ENCODE measurements around the gene DCC. TPM values are rescaled to one million over a fixed set of nuclear protein-coding genes. Genes with fewer than 3 reads are reported as not detected.

The DCC gene
- total and polyA plus RNA-seq, 2 of the 8 experiments (the other 6 are each of a cell fraction or from before 2014, with no cell fraction given): 0.14 to 1.4 TPM

GRCh38 chr18:52484977-52485376, 145.0 kb downstream of the DCC start:
- peaks cover 0 to 1% (median 0%) of the 10 kb centered on the region in 4 experiments; a peak in 1 of 7 replicates for H3K27me3 ChIP-seq (replicated peaks in 1 of 4; ENCODE audit: control insufficient read depth in 3 of 4, extremely low read depth in 1 of 4, insufficient read depth in 3 of 4, low read length in 3 of 4)
- no peak for DNase-seq (ENCODE audit: low read depth in 1 of 2, low spot score in 2 of 2)

More at GRCh38 chr18:52484977-52485376, 145.0 kb downstream of the DCC start:
- Histone ChIP-seq H3K4ac (replicated peaks; ENCODE audit: insufficient read length, low read depth, low read length) (no peak overlapping the region), H3K4me1 (replicated peaks in 1 of 4; ENCODE audit: control insufficient read depth in 3 of 4, insufficient read depth in 4 of 4, low read length in 3 of 4) (no peaks in the 10 kb centered on the region), H3K9ac (replicated peaks in 1 of 4; ENCODE audit: extremely low read depth in 1 of 4, low read depth in 3 of 4, low read length in 3 of 4) (no peak overlapping the region), H3K4me3 (ENCODE audit: extremely low read depth in 1 of 4, insufficient read depth in 2 of 4, low read depth in 3 of 4, low read length in 4 of 4) (no peak overlapping the region), H3K9me3 (ENCODE audit: insufficient read depth in 2 of 2, low read depth in 1 of 2, low read length in 1 of 2) (no peaks in the 10 kb centered on the region), H2BK15ac (ENCODE audit: low read length) (no peak overlapping the region), H3K23ac (ENCODE audit: insufficient read length) (no peak overlapping the region), H4K8ac (ENCODE audit: extremely low read depth, insufficient read depth, low read length) (no peak overlapping the region), H3K56ac (replicated peaks; ENCODE audit: insufficient read length, low read depth, low read length) (no peak overlapping the region), H3K79me1 (ENCODE audit: low read depth, low read length) (no peaks in the 10 kb centered on the region), H4K5ac (ENCODE audit: insufficient read length, low read depth, low read length) (no peak overlapping the region), H2AFZ (ENCODE audit: low read length) (no peak overlapping the region), H3K27ac (ENCODE audit: low read depth, low read length) (no peak overlapping the region), H2BK20ac (ENCODE audit: low read length) (no peak overlapping the region), H3K4me2 (ENCODE audit: insufficient read depth in 1 of 2, low read depth in 2 of 2, low read length in 2 of 2) (no peak overlapping the region), H2BK12ac (ENCODE audit: low read depth, low read length) (no peak overlapping the region), H4K91ac (replicated peaks; ENCODE audit: insufficient read length, low read length) (no peak overlapping the region), H3K36me3 (ENCODE audit: control insufficient read depth in 2 of 4, insufficient read depth in 4 of 4, low read length in 3 of 4) (no peaks in the 10 kb centered on the region), H3K23me2 (ENCODE audit: low read depth, low read length) (no peaks in the 10 kb centered on the region), H3K18ac (ENCODE audit: extremely low read depth, low read length) (no peak overlapping the region), H2BK120ac (replicated peaks; ENCODE audit: low read depth, low read length) (no peak overlapping the region), H2AK5ac (ENCODE audit: low read depth, low read length) (no peak overlapping the region), H2BK5ac (ENCODE audit: low read depth, low read length) (no peak overlapping the region), H4K20me1 (replicated peaks in 1 of 2; ENCODE audit: control insufficient read depth in 1 of 2, insufficient read depth in 2 of 2, low read length in 2 of 2) (no peaks in the 10 kb centered on the region), H3K79me2 (ENCODE audit: control insufficient read depth in 1 of 2, insufficient read depth in 2 of 2, low read length in 2 of 2) (no peaks in the 10 kb centered on the region), H3K14ac (ENCODE audit: insufficient read length) (no peak overlapping the region)
- POLR2A ChIA-PET (ENCODE audit: partially characterized antibody): no interaction called here
- TF ChIP-seq YY1 (IDR thresholded peaks at IDR 0.05; ENCODE audit: low read depth, low read length) (no peak), TAF7 (optimal IDR thresholded peaks at IDR 0.05; ENCODE audit: borderline replicate concordance, low read depth, low read length) (no peak), USF2 (IDR thresholded peaks at IDR 0.05; ENCODE audit: low read length) (no peak)
- FAIRE-seq: no peak
- CTCF ChIA-PET (ENCODE audit: partially characterized antibody): no interaction called here
- 98% methylated on average over 2 of the region's 2 CpGs; no CpG with 5 or more reads in 1 of the 2 experiments for WGBS, 2 experiments (ENCODE audit: extremely low coverage in 1 of 2, insufficient coverage in 1 of 2, insufficient read length in 1 of 2, insufficient replicate concordance in 2 of 2, low coverage in 1 of 2, low lambda C conversion rate in 2 of 2, missing lambda C conversion rate in 1 of 2)

Data from H1 (cell line).